ENCODE data around the gene ZFP36L1.

- no peak for TF ChIP-seq CTCF (IDR thresholded peaks at IDR 0.05)
- no peak for TF ChIP-seq EP300 (IDR thresholded peaks at IDR 0.05)
- no peak for TF ChIP-seq POLR2A (IDR thresholded peaks at IDR 0.05)
These were observed 17.2 kb downstream of the ZFP36L1 start for GRCh38 chr14:68775614-68776126.

Data from stomach (tissue), 4 donors.